GM23338 (cell line): Measurements from ENCODE around the gene SUSD3. TPM values are rescaled to one million over a fixed set of nuclear protein-coding genes. Genes with fewer than 3 reads are reported as not detected.

Experiments
- ATAC-seq: fragments of 200-7000 bp; cut with Tn5 transposase; 3 replicates; pipeline ENCODE4 v1.9.1; 2020
- DNase-seq: peaks from one replicate; pipeline ENCODE4 v3.0.0-alpha.2; 2015; ENCODE audit warnings: low spot score
- H2AFZ ChIP-seq: fragments of 200-600 bp; sonication (generic); 2 replicates; pipeline ENCODE4 v1.8.0; 2016; ENCODE audit warnings: antibody characterized with exemption, mild to moderate bottlenecking, moderate library complexity
- H3F3A ChIP-seq: fragments of 200-600 bp; sonication (generic); replicated peaks from 2 replicates; pipeline ENCODE4 v1.8.0; 2017; ENCODE audit warnings: antibody characterized with exemption, mixed run types, low read depth
- H3K27ac ChIP-seq: fragments of 200-600 bp; sonication (generic); 2 replicates; pipeline ENCODE4 v1.6.1; 2016; ENCODE audit warnings: low read depth
- H3K27me3 ChIP-seq: fragments of 200-600 bp; sonication (generic); 2 replicates; pipeline ENCODE4 v1.8.0; 2016; ENCODE audit warnings: mild to moderate bottlenecking, mixed run types, moderate library complexity; ENCODE audit not compliant: insufficient read depth
- H3K36me3 ChIP-seq: fragments of 200-600 bp; sonication (generic); 2 replicates; pipeline ENCODE4 v1.8.0; 2016; ENCODE audit warnings: mild to moderate bottlenecking; ENCODE audit not compliant: insufficient read depth
- H3K4me1 ChIP-seq: fragments of 200-600 bp; sonication (generic); 2 replicates; pipeline ENCODE4 v1.8.0; 2016; ENCODE audit warnings: mild to moderate bottlenecking, moderate library complexity; ENCODE audit not compliant: insufficient read depth
- H3K4me2 ChIP-seq: fragments of 200-600 bp; sonication (generic); 2 replicates; pipeline ENCODE4 v1.7.1; 2017; ENCODE audit warnings: mixed run types
- H3K4me3 ChIP-seq: fragments of 200-600 bp; sonication (generic); 2 replicates; pipeline ENCODE4 v1.6.1; 2016; ENCODE audit warnings: mixed run types
- H3K79me2 ChIP-seq: fragments of 200-600 bp; sonication (generic); replicated peaks from 2 replicates; pipeline ENCODE4 v1.8.0; 2017; ENCODE audit warnings: mild to moderate bottlenecking; ENCODE audit not compliant: insufficient read depth
- H3K9me2 ChIP-seq: fragments of 200-600 bp; sonication (generic); 2 replicates; pipeline ENCODE4 v1.8.0; 2017; ENCODE audit not compliant: insufficient read depth
- H4K20me1 ChIP-seq: fragments of 200-600 bp; sonication (generic); replicated peaks from 2 replicates; pipeline ENCODE4 v1.8.0; 2017; ENCODE audit warnings: mild to moderate bottlenecking; ENCODE audit not compliant: insufficient read depth
- H3K27ac Mint-ChIP-seq: 2 replicates; pipeline ENCODE4 v1.8.0; 2020; ENCODE audit warnings: inconsistent platforms, mild to moderate bottlenecking, moderate library complexity, mixed read lengths
- H3K27me3 Mint-ChIP-seq: 3 replicates; pipeline ENCODE4 v1.8.0; 2022; ENCODE audit warnings: low read depth, mild to moderate bottlenecking, moderate library complexity, mixed read lengths, inconsistent platforms; ENCODE audit not compliant: insufficient read depth, poor library complexity
- H3K36me3 Mint-ChIP-seq: 3 replicates; pipeline ENCODE4 v1.8.0; 2021; ENCODE audit warnings: low read depth, mild to moderate bottlenecking, inconsistent platforms, moderate library complexity, mixed read lengths
- H3K4me1 Mint-ChIP-seq: 3 replicates; pipeline ENCODE4 v1.8.0; 2020; ENCODE audit warnings: mild to moderate bottlenecking, inconsistent platforms, mixed read lengths
- H3K4me3 Mint-ChIP-seq: 3 replicates; pipeline ENCODE4 v1.8.0; 2021; ENCODE audit warnings: moderate library complexity, mild to moderate bottlenecking, inconsistent platforms, mixed read lengths
- H3K9me3 Mint-ChIP-seq: 3 replicates; pipeline ENCODE4 v1.8.0; 2020; ENCODE audit warnings: moderate library complexity, mild to moderate bottlenecking, inconsistent platforms, mixed read lengths
- CREB1 ChIP-seq: fragments of 250-450 bp; sonication (Bioruptor Pico); IDR thresholded peaks from 2 replicates; pipeline ENCODE4 v1.5.0; 2020; ENCODE audit warnings: low read depth, mild to moderate bottlenecking, moderate library complexity
- CTCF ChIP-seq, 2 experiments: fragments of 200-600 bp in 1 of 2; sonication (generic) in 1 of 2; conservative IDR thresholded peaks; 2 replicates each; pipeline versions ENCODE4 v1.5.1 to v1.6.1; 2016 to 2017; ENCODE audit warnings: antibody characterized with exemption in 2 of 2, low read depth in 2 of 2, mild to moderate bottlenecking in 2 of 2, moderate library complexity in 1 of 2
- EZH2 ChIP-seq: fragments of 200-600 bp; sonication (generic); IDR thresholded peaks from one replicate; pipeline ENCODE4 v1.8.0; 2017; ENCODE audit warnings: antibody characterized with exemption, mild to moderate bottlenecking, low read depth; ENCODE audit not compliant: unreplicated experiment
- EZH2phosphoT487 ChIP-seq: fragments of 200-600 bp; sonication (generic); IDR thresholded peaks from one replicate; pipeline ENCODE4 v1.8.1; 2018; ENCODE audit warnings: antibody characterized with exemption; ENCODE audit not compliant: unreplicated experiment
- JUNB ChIP-seq: IDR thresholded peaks from one replicate; pipeline ENCODE4 v1.6.1; 2016; ENCODE audit warnings: antibody characterized with exemption; ENCODE audit not compliant: unreplicated experiment
- NANOG ChIP-seq: IDR thresholded peaks from 2 replicates; pipeline ENCODE4 v1.6.1; 2016; ENCODE audit warnings: antibody characterized with exemption, borderline replicate concordance
- POLR2AphosphoS5 ChIP-seq: IDR thresholded peaks from 2 replicates; pipeline ENCODE4 v1.6.1; 2016; ENCODE audit warnings: antibody characterized with exemption, low read depth
- REST ChIP-seq: IDR thresholded peaks from one replicate; pipeline ENCODE4 v1.6.1; 2018; ENCODE audit warnings: antibody characterized with exemption; ENCODE audit not compliant: unreplicated experiment
- STAT1 ChIP-seq: IDR thresholded peaks from one replicate; pipeline ENCODE4 v1.6.1; 2016; ENCODE audit warnings: antibody characterized with exemption; ENCODE audit not compliant: unreplicated experiment
- ZNF114 ChIP-seq: fragments of 250-450 bp; sonication (Bioruptor Pico); IDR thresholded peaks from 2 replicates; pipeline ENCODE4 v1.5.0; 2020; ENCODE audit warnings: mild to moderate bottlenecking, moderate library complexity
- ZNF331 ChIP-seq: fragments of 250-450 bp; sonication (Bioruptor Pico); IDR thresholded peaks from 2 replicates; pipeline ENCODE4 v1.5.0; 2020; ENCODE audit warnings: low read depth, mild to moderate bottlenecking, moderate library complexity
- ZNF462 ChIP-seq: fragments of 250-450 bp; sonication (Bioruptor Pico); IDR thresholded peaks from 2 replicates; pipeline ENCODE4 v1.5.0; 2020; ENCODE audit warnings: mild to moderate bottlenecking, moderate library complexity
- polyA plus RNA-seq: library from polyadenylated mRNA; unstranded; fragments of >200 nt; fragmentation: Nextera tagmentation; extraction: Ambion mirVana; gene quantifications from 2 replicates; pipeline ENCODE4 v1.2.1, GENCODE V29; 2016
- total RNA-seq: library from RNA; depleted of rRNA; stranded (reverse); fragments of >200 nt; shearing (Covaris generic); gene quantifications from 2 replicates; pipeline ENCODE4 v1.2.3, GENCODE V29; 2014
- TF ChIP-seq, protein P1 (sequence below): IDR thresholded peaks from 2 replicates; pipeline ENCODE4 v1.6.1; 2016; ENCODE audit warnings: antibody characterized with exemption

The SUSD3 gene
- total and polyA plus RNA-seq, 2 experiments from 2014 or later = 6.9 to 20.1 TPM

- H3K4me1 ChIP-seq = no peaks in the 10 kb centered on the region
- Mint-ChIP-seq H3K27me3 (peaks cover 6% of the 10 kb centered on the region), H3K9me3 (0 out of 3 replicates have a peak, but pooled peaks cover 6% of the 10 kb centered on the region), H3K36me3 (no peaks in the 10 kb centered on the region), H3K4me3 (no peak overlapping the region), H3K27ac (no peak overlapping the region), H3K4me1 (peaks cover 8% of the 10 kb centered on the region)
- H3K27me3 ChIP-seq = no peaks in the 10 kb centered on the region
- ATAC-seq (no peak), DNase-seq (no peak)
- H3K4me3 ChIP-seq = no peak overlapping the region
- H3K27ac ChIP-seq = no peak overlapping the region
- no peak for TF ChIP-seq ZNF114
- TF ChIP-seq, protein P1, sequence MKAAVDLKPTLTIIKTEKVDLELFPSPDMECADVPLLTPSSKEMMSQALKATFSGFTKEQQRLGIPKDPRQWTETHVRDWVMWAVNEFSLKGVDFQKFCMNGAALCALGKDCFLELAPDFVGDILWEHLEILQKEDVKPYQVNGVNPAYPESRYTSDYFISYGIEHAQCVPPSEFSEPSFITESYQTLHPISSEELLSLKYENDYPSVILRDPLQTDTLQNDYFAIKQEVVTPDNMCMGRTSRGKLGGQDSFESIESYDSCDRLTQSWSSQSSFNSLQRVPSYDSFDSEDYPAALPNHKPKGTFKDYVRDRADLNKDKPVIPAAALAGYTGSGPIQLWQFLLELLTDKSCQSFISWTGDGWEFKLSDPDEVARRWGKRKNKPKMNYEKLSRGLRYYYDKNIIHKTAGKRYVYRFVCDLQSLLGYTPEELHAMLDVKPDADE = no peak
- TF ChIP-seq EZH2 = no peak
- no peak for TF ChIP-seq POLR2AphosphoS5
- no peak for TF ChIP-seq ZNF462 (CRISPR knock-in tag)
- no peak for TF ChIP-seq STAT1
- TF ChIP-seq REST = no peak
- no peak for TF ChIP-seq EZH2phosphoT487
- no peak for TF ChIP-seq JUNB
- TF ChIP-seq ZNF331 = no peak
- TF ChIP-seq CREB1 (CRISPR knock-in tag) = no peak
- TF ChIP-seq CTCF (conservative IDR thresholded peaks at IDR 0.05; ENCODE audit: low read depth in 2 of 2) = no peak
- no peak for TF ChIP-seq NANOG
- H2AFZ ChIP-seq = no peak overlapping the region
- no peaks in the 10 kb centered on the region; the same call in 1 of the 2 replicates for H3K36me3 ChIP-seq
- 0 out of 2 replicates have a peak, but pooled peaks cover 4% of the 10 kb centered on the region for H3K9me2 ChIP-seq
- no peak overlapping the region for H3K4me2 ChIP-seq
- no peaks in the 10 kb centered on the region for H4K20me1 ChIP-seq
- no peaks in the 10 kb centered on the region for H3K79me2 ChIP-seq
- H3F3A ChIP-seq = no peaks in the 10 kb centered on the region
These were observed 19.6 kb upstream of the SUSD3 start for GRCh38 chr9:93038918-93039317.
